OCI-M1 (cell line): Measurements from ENCODE around the gene ZNF366.

Experiments
- DNase-seq: peaks from one replicate; lab custom pipeline; 2025; lab: John Stamatoyannopoulos, UW

Gene ZNF366, protein sequence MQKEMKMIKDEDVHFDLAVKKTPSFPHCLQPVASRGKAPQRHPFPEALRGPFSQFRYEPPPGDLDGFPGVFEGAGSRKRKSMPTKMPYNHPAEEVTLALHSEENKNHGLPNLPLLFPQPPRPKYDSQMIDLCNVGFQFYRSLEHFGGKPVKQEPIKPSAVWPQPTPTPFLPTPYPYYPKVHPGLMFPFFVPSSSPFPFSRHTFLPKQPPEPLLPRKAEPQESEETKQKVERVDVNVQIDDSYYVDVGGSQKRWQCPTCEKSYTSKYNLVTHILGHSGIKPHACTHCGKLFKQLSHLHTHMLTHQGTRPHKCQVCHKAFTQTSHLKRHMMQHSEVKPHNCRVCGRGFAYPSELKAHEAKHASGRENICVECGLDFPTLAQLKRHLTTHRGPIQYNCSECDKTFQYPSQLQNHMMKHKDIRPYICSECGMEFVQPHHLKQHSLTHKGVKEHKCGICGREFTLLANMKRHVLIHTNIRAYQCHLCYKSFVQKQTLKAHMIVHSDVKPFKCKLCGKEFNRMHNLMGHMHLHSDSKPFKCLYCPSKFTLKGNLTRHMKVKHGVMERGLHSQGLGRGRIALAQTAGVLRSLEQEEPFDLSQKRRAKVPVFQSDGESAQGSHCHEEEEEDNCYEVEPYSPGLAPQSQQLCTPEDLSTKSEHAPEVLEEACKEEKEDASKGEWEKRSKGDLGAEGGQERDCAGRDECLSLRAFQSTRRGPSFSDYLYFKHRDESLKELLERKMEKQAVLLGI

GRCh38 chr5:72507231-72507906 lies at the start of gene ZNF366:
ZNF366 (minus strand) TSS chr5:72507410; CDS start chr5:72461496, 45,914 bp downstream.
- no peak for DNase-seq

- no peak for DNase-seq
Measured at GRCh38 chr5:72556351-72557166, 49.3 kb upstream of the ZNF366 start.

DNA sequence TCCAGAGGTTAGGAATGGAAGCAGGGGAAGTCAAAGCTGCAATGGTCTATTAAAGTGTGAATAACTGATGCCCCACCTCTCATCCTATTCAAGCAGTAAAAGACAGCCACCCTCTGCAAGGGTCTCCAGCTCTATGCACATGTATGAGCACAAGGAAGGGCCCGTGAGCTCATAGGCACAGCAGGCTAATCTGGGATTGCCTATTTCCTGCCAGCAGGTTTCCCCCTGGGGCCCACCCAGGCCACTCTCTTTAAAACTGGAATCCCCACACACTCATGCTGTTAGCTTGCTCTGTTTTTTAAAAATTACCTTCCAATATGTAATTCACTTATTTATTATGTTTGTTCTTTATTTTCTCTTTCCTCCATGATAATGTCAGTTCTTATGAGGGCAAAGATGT lies 48.7 kb upstream of the ZNF366 start:
- no peak for DNase-seq

DNA sequence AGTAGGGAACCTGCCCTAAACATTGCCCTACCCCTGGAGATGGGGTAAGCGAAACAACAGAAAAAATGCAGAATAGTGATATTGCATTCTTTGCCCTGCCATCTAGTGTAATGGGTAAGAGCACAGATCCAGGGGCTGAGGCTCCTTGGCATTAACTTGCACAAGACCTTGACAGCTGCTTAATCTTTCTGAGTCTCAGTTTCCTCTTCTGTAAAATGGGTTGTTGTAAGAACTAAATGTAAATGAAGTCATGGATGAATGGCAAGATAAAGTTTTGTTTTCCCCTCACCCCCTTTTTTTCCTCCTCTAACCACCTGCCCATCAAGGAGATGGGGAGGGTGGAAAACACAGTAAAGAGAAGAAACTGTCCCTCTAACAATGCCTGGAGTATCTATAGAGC lies 47.7 kb upstream of the ZNF366 start:
- DNase-seq: no peak

- DNase-seq: no peak
Measured at GRCh38 chr5:72552041-72552557, 44.9 kb upstream of the ZNF366 start.

- DNase-seq: no peak
Measured at GRCh38 chr5:72550595-72550994, 43.4 kb upstream of the ZNF366 start.

GRCh38 chr5:72543811-72544210 lies 36.6 kb upstream of the ZNF366 start:
- DNase-seq: no peak

DNA sequence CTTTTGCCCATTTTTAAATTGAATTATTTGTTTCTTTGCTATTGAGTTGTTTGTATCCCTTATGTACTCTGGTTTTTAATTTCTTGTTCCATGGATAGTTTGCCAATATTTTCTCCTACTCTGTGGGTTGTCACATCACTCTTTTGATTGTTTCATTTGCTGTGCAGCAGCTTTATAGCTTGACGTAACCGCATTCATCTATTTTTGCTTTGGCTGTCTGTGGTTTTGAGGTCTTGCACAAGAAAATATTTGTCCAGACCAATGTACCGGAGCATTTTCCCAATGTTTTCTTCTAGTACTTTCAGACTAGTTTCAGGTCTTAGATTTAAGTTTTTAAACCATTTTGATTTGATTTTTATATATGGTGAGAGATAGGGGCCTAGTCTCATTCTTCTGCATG lies 36.2 kb upstream of the ZNF366 start:
- DNase-seq: peak; percentile 1

GRCh38 chr5:72542695-72543094 lies 35.5 kb upstream of the ZNF366 start:
- DNase-seq: no peak

DNA sequence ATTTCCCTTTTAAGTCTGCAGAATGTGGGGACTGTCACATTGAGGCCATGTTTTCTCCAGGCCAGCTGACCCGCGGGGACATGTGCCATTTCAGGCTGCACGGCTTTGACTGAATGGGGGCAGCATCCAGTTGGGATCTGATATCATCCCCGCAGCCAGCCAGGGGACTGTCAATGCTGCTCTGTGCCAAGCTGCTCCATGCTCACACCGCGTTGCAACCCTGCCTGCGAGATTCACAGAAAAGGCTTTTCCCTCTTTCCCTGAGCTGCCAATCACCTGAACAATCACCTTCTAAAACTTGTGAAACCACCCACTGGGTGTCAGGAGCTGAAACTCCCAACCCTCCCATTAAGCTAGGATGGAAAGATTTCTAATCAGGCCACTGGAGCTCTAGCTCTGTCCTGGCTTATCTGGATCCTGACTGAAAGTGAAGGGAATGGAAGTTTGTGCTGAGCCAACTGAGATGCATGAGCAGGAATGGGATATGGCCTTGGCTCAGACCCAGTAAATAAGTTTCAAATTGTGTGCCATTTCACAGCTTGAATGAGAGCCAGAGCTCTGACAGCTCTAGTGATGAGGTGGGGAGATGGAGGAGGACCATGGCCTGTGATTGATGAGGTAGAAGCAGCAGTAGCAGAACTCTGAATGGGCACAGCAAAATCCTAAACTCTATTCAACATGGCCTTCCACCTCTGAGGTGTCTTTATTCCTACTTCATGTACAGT lies 34.5 kb upstream of the ZNF366 start:
- no peak for DNase-seq

GRCh38 chr5:72540759-72541438 lies 33.7 kb upstream of the ZNF366 start:
- DNase-seq: no peak

DNA sequence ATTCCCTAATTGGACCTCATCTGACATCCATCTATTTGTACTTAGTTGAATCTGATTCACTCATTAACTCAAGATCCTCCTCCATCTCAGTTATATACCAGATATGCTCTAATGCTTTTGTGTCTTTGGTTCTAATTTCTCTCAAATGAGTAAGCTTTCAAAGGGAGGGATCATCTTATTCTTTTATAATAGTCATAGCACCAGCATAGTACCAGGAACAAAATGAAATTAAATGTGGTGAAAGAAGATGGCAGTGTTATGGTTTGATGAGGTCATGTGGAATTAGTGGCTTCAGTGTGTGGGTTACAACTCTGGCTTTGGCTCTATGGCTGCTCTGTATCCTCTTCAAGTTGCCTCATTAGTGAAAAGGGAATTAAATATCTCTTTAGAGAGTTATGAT lies 32.5 kb upstream of the ZNF366 start:
- DNase-seq: no peak

DNA sequence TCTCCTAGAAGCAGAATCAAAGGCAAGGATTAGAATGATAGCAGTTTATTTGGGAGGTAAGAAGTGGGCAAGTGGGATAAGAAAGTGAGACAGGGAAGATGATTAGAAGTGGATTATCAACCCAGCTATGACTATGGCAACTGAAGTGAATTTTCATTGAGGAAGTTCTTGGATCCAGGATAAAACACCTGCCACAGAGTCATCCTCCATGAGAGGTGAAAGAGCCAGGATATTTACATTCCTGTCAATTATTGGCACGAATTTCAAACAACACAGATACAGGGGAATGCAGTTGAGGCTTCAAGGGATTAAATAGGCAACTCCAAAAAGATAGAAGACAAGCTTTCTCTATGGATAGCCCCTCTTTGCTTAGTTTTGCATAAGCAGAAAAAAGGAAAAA lies 31.8 kb upstream of the ZNF366 start:
- no peak for DNase-seq

GRCh38 chr5:72537166-72537565 lies 30.0 kb upstream of the ZNF366 start:
- no peak for DNase-seq

GRCh38 chr5:72531496-72532190 lies 24.4 kb upstream of the ZNF366 start:
- DNase-seq: no peak

GRCh38 chr5:72530196-72530595 lies 23.0 kb upstream of the ZNF366 start:
- no peak for DNase-seq

DNA sequence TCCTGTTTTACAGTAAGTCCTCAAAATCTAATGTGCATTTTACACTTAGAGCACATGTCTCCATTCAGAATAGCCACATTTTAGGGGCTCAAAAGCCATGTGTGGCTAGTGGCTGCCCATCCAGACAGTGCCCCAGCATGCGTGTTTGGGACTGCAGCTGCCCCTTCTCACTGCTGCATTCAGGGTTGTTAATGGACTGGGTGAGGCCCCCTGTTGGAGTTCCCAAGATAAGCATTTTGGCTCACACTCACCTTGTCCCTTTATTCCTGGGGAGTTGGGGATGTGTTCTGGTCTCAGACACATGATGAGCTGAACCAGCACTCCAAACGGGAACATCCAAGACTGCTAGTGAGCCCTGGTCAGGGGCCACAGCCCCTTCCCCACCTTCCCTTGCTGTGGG lies 22.2 kb upstream of the ZNF366 start:
- DNase-seq: no peak

- peak; percentile 34 for DNase-seq
Measured at GRCh38 chr5:72525816-72526215, 18.6 kb upstream of the ZNF366 start.

- DNase-seq: peak; percentile 87
Measured at GRCh38 chr5:72523960-72524582, 16.9 kb upstream of the ZNF366 start.
